Measurements from ENCODE around the gene C2orf78.

DNA sequence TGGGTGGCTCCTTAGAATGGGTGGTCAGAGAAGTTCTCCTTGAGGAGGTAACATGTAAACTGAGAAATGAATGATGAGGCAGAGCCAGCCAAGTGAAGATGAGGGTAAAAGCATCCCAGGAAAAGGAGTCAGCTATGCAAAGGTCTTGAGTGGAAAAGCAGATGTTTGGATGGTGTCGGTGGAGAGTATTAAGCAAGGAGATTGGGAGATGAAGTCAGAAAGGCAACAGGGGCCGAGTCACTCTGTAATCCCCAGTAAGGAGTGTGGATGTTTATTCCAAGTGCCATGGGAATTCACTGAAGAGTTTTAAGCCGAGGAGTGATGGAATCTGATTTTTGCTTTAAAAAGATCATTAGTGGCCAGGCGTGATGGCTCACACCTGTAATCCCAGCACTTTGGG, 41.4 kb downstream of the C2orf78 start:
- TF ChIP-seq, protein P1, sequence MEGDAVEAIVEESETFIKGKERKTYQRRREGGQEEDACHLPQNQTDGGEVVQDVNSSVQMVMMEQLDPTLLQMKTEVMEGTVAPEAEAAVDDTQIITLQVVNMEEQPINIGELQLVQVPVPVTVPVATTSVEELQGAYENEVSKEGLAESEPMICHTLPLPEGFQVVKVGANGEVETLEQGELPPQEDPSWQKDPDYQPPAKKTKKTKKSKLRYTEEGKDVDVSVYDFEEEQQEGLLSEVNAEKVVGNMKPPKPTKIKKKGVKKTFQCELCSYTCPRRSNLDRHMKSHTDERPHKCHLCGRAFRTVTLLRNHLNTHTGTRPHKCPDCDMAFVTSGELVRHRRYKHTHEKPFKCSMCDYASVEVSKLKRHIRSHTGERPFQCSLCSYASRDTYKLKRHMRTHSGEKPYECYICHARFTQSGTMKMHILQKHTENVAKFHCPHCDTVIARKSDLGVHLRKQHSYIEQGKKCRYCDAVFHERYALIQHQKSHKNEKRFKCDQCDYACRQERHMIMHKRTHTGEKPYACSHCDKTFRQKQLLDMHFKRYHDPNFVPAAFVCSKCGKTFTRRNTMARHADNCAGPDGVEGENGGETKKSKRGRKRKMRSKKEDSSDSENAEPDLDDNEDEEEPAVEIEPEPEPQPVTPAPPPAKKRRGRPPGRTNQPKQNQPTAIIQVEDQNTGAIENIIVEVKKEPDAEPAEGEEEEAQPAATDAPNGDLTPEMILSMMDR (IDR thresholded peaks at IDR 0.05), result no peak
- no peak for TF ChIP-seq POLR2A (IDR thresholded peaks at IDR 0.05)
